Activated T-helper 9 cell treated with anti-CD3 and anti-CD28 coated beads, Interleukin-2, amount 50 U/mL, for 16 hours (primary cell): Measurements from ENCODE around the gene KCNJ16.

ENCODE experiments used
- DNase-seq: peaks from one replicate; pipeline ENCODE4 v3.0.0-alpha.2; 2020; ENCODE audit warnings: low read depth

Gene KCNJ16

GRCh38 chr17:70128727-70129238 is 53.8 kb downstream of the KCNJ16 start:
- DNase-seq = no peak

GRCh38 chr17:70130289-70130688 is 55.3 kb downstream of the KCNJ16 start:
- DNase-seq = no peak

GRCh38 chr17:70132505-70132904 is 57.5 kb downstream of the KCNJ16 start:
- no peak for DNase-seq

GRCh38 chr17:70134042-70134441 is 59.0 kb downstream of the KCNJ16 start:
- DNase-seq = no peak

GRCh38 chr17:70134777-70135176 is 59.8 kb downstream of the KCNJ16 start:
- no peak for DNase-seq

GRCh38 chr17:70136131-70136530 is 61.1 kb downstream of the KCNJ16 start:
- DNase-seq = no peak

GRCh38 chr17:70137451-70138230 is 62.6 kb downstream of the KCNJ16 start:
- no peak for DNase-seq

- DNase-seq = no peak
These were observed 63.4 kb downstream of the KCNJ16 start for GRCh38 chr17:70138291-70138865.

GRCh38 chr17:70139449-70139993 is 64.5 kb downstream of the KCNJ16 start:
- no peak for DNase-seq

GRCh38 chr17:70144260-70144846 is 69.3 kb downstream of the KCNJ16 start:
- DNase-seq = no peak

GRCh38 chr17:70153210-70153609 is 78.2 kb downstream of the KCNJ16 start:
- DNase-seq = no peak

- no peak for DNase-seq
These were observed 82.1 kb downstream of the KCNJ16 start for GRCh38 chr17:70157151-70157550.

GRCh38 chr17:70158180-70158579 is 83.2 kb downstream of the KCNJ16 start:
- no peak for DNase-seq

GRCh38 chr17:70158591-70158990 is 83.6 kb downstream of the KCNJ16 start:
- no peak for DNase-seq

GRCh38 chr17:70159980-70160379 is 85.0 kb downstream of the KCNJ16 start:
- no peak for DNase-seq

GRCh38 chr17:70161519-70161918 is 86.5 kb downstream of the KCNJ16 start:
- no peak for DNase-seq

GRCh38 chr17:70165383-70165782 is 90.4 kb downstream of the KCNJ16 start:
- no peak for DNase-seq

GRCh38 chr17:70166615-70167014 is 91.6 kb downstream of the KCNJ16 start:
- DNase-seq = no peak

- no peak for DNase-seq
These were observed 93.3 kb downstream of the KCNJ16 start for GRCh38 chr17:70168044-70168976.

GRCh38 chr17:70168977-70169708 is 94.1 kb downstream of the KCNJ16 start, which contains the start of gene KCNJ2:
Gene KCNJ2 (plus strand): TSS chr17:70169532. CDS start chr17:70175040, 5,508 bp downstream.
- no peak for DNase-seq
